A549 (cell line): Measurements from ENCODE around the gene CLDND1.

ENCODE experiments used
- CBX2 ChIP-seq: fragments of 200-600 bp; sonication (generic); IDR thresholded peaks from 2 replicates; pipeline ENCODE4 v1.6.1; 2016; ENCODE audit warnings: low read depth, mild to moderate bottlenecking, borderline replicate concordance
- CTCF ChIP-seq: fragments of >200 bp; sonication (Bioruptor Twin); formaldehyde crosslinking; IDR thresholded peaks from 3 replicates; pipeline ENCODE4 v1.5.1; 2016
- ELK1 ChIP-seq: fragments of 150-350 bp; IDR thresholded peaks from 2 replicates; pipeline ENCODE4 v1.6.1; 2014; ENCODE audit warnings: low read depth, mild to moderate bottlenecking, low read length
- EP300 ChIP-seq, 2 experiments: fragments of >200 bp; sonication (Bioruptor Twin); formaldehyde crosslinking; IDR thresholded peaks; 2 replicates in 1 of 2; 3 replicates in 1 of 2; pipeline ENCODE4 v1.6.1; 2016 to 2017
- FOSL2 ChIP-seq, 2 experiments: fragments of 450-650 bp in 1 of 2; fragments of >200 bp in 1 of 2; sonication (Bioruptor Twin) in 1 of 2; formaldehyde crosslinking; IDR thresholded peaks; 2 replicates each; pipeline versions ENCODE4 v1.5.0 to v1.6.1; 2016 to 2020; ENCODE audit warnings: mild to moderate bottlenecking in 1 of 2, moderate library complexity in 1 of 2
- FOXS1 ChIP-seq: fragments of 250-450 bp; sonication (Bioruptor Pico); IDR thresholded peaks from 2 replicates; pipeline ENCODE4 v1.5.0; 2020; ENCODE audit warnings: mild to moderate bottlenecking, moderate library complexity
- HOXB13 ChIP-seq: fragments of 250-450 bp; sonication (Bioruptor Pico); IDR thresholded peaks from 2 replicates; pipeline ENCODE4 v1.5.0; 2020; ENCODE audit warnings: low read depth, mild to moderate bottlenecking, moderate library complexity
- KDM1A ChIP-seq: fragments of 200-600 bp; sonication (generic); IDR thresholded peaks from 2 replicates; pipeline ENCODE4 v1.6.1; 2016; ENCODE audit warnings: low read depth, mild to moderate bottlenecking
- MAZ ChIP-seq: fragments of 150-350 bp; IDR thresholded peaks from 2 replicates; pipeline ENCODE4 v1.6.1; 2014; ENCODE audit warnings: antibody characterized with exemption, low read depth, low read length, borderline replicate concordance
- MYC ChIP-seq: IDR thresholded peaks from 2 replicates; pipeline ENCODE4 v1.6.1; 2012; ENCODE audit warnings: mild to moderate bottlenecking, inconsistent platforms, low read length, improper control_type of control experiment, borderline replicate concordance
- PBX3 ChIP-seq: IDR thresholded peaks from 2 replicates; pipeline ENCODE4 v1.6.1; 2012
- POLR2A ChIP-seq: IDR thresholded peaks from 2 replicates; pipeline ENCODE4 v1.6.1; 2012; ENCODE audit warnings: mild to moderate bottlenecking, low read length
- RFX5 ChIP-seq: fragments of 450-650 bp; IDR thresholded peaks from 2 replicates; pipeline ENCODE4 v1.7.1; 2014; ENCODE audit warnings: antibody characterized with exemption, mild to moderate bottlenecking, moderate library complexity
- SMC3 ChIP-seq: fragments of >200 bp; sonication (Bioruptor Twin); formaldehyde crosslinking; IDR thresholded peaks from 3 replicates; pipeline ENCODE4 v1.6.1; 2018; ENCODE audit warnings: inconsistent platforms

GRCh38 chr3:98555025-98555379 lies 32.3 kb upstream of the CLDND1 start:
- TF ChIP-seq KDM1A (no peak), POLR2A (no peak), SMC3 (no peak), RFX5 (no peak), FOXS1 (CRISPR knock-in tag) (no peak), CTCF (no peak), HOXB13 (CRISPR knock-in tag) (no peak), MAZ (no peak), EP300 (IDR thresholded peaks at IDR 0.05) (no peak), ELK1 (no peak), FOSL2 (IDR thresholded peaks at IDR 0.05) (no peak), FOSL2 (CRISPR knock-in tag; IDR thresholded peaks at IDR 0.05) (no peak), CBX2 (no peak), PBX3 (no peak), MYC (no peak)
